Endothelial cell of umbilical vein (primary cell): Measurements from ENCODE around the gene TMED5. TPM values are rescaled to one million over a fixed set of nuclear protein-coding genes. Genes with fewer than 3 reads are reported as not detected.

ENCODE experiments used
- BruUV-seq: library from RNA; stranded (reverse); fragments of 400-500 nt; replicated peaks from 2 replicates; lab custom pipeline; 2021; lab: Mats Ljungman, UMichigan
- CTCF ChIA-PET: fragments of 300-600, 350-600 bp; sonication (Branson Sonifier 250); formaldehyde crosslinking; loops from one replicate; lab custom pipeline; 2021; ENCODE audit warnings: antibody characterized with exemption, inconsistent platforms; lab: Charles Lee
- POLR2A ChIA-PET: fragments of 300-600, 350-600 bp; sonication (Branson Sonifier 250); formaldehyde crosslinking; loops from one replicate; lab custom pipeline; 2021; ENCODE audit warnings: antibody characterized with exemption, inconsistent platforms; lab: Charles Lee
- DNase-seq: peaks from one replicate; pipeline ENCODE4 v3.0.0-alpha.2; 2011; ENCODE audit warnings: low read depth, low spot score
- FAIRE-seq: peaks from 2 replicates; lab custom pipeline; 2011; peaks lifted over from hg19 to GRCh38; lab: Jason Lieb, UNC
- H2AFZ ChIP-seq: 2 replicates; pipeline ENCODE4 v1.6.0; 2012; ENCODE audit warnings: low read depth, low read length, control low read depth, inconsistent platforms
- H3K27ac ChIP-seq: 2 replicates; pipeline ENCODE4 v1.5.1; 2011; ENCODE audit warnings: low read depth, mild to moderate bottlenecking, control low read depth, low read length, moderate library complexity; ENCODE audit not compliant: insufficient read depth
- H3K27me3 ChIP-seq, 2 experiments: 2 replicates each; pipeline versions ENCODE4 v1.6.0 to v1.6.1; 2011; ENCODE audit warnings: low read length in 2 of 2, mixed read lengths in 1 of 2; ENCODE audit not compliant: control insufficient read depth in 2 of 2, insufficient read depth in 2 of 2
- H3K36me3 ChIP-seq, 2 experiments: 2 replicates in 1 of 2; 3 replicates in 1 of 2; pipeline ENCODE4 v1.5.1; 2011; ENCODE audit warnings: low read length in 2 of 2, mild to moderate bottlenecking in 1 of 2, moderate library complexity in 1 of 2; ENCODE audit not compliant: control insufficient read depth in 2 of 2, insufficient read depth in 2 of 2; ENCODE audit errors: extremely low read depth in 1 of 2
- H3K4me1 ChIP-seq: 3 replicates; pipeline ENCODE4 v1.5.1; 2011; ENCODE audit warnings: mild to moderate bottlenecking, low read length; ENCODE audit not compliant: control insufficient read depth, insufficient read depth; ENCODE audit errors: extremely low read depth
- H3K4me2 ChIP-seq: 2 replicates; pipeline ENCODE4 v1.6.1; 2011; ENCODE audit warnings: low read length, control low read depth, mixed read lengths; ENCODE audit not compliant: insufficient read depth
- H3K4me3 ChIP-seq, 3 experiments: fragments of 200-600 bp in 1 of 3; sonication (generic), shearing (Covaris generic) in 1 of 3; replicated peaks in 1 of 3; 2 replicates each; pipeline ENCODE4 v1.5.1; 2011 to 2016; ENCODE audit warnings: control low read depth in 3 of 3, low read length in 3 of 3, mild to moderate bottlenecking in 2 of 3, inconsistent platforms in 1 of 3, low read depth in 1 of 3, moderate library complexity in 1 of 3; ENCODE audit not compliant: insufficient read depth in 1 of 3
- H3K79me2 ChIP-seq: 2 replicates; pipeline ENCODE4 v1.6.0; 2012; ENCODE audit warnings: low read length, inconsistent platforms; ENCODE audit not compliant: control insufficient read depth, insufficient read depth
- H3K9ac ChIP-seq: replicated peaks from 2 replicates; pipeline ENCODE3; 2011; ENCODE audit warnings: low read length, control low read depth; ENCODE audit not compliant: insufficient read depth; ENCODE audit errors: extremely low read depth
- H3K9me1 ChIP-seq: replicated peaks from 3 replicates; pipeline ENCODE4 v1.6.0; 2011; ENCODE audit warnings: mild to moderate bottlenecking, low read length; ENCODE audit not compliant: control insufficient read depth, insufficient read depth; ENCODE audit errors: extremely low read depth
- H3K9me3 ChIP-seq: replicated peaks from 2 replicates; pipeline ENCODE4 v1.5.1; 2012; ENCODE audit warnings: low read length, inconsistent platforms; ENCODE audit not compliant: control insufficient read depth, insufficient read depth
- H4K20me1 ChIP-seq: replicated peaks from 2 replicates; pipeline ENCODE3; 2011; ENCODE audit warnings: mild to moderate bottlenecking, low read length; ENCODE audit not compliant: control insufficient read depth, insufficient read depth; ENCODE audit errors: extremely low read depth
- FOS ChIP-seq: IDR thresholded peaks from 2 replicates; pipeline ENCODE4 v1.6.1; 2011; ENCODE audit warnings: mild to moderate bottlenecking, low read length, moderate library complexity, borderline replicate concordance; ENCODE audit not compliant: insufficient read depth
- GATA2 ChIP-seq: IDR thresholded peaks from 2 replicates; pipeline ENCODE4 v1.7.0; 2011; ENCODE audit warnings: low read depth, mild to moderate bottlenecking, moderate library complexity, mixed read lengths, low read length; ENCODE audit not compliant: insufficient read length, insufficient read depth
- JUN ChIP-seq: IDR thresholded peaks from 2 replicates; pipeline ENCODE4 v1.6.1; 2011; ENCODE audit warnings: borderline replicate concordance, low read depth; ENCODE audit not compliant: insufficient read length, insufficient read depth
- MAX ChIP-seq: IDR thresholded peaks from 2 replicates; pipeline ENCODE4 v1.6.1; 2011; ENCODE audit not compliant: insufficient read depth, insufficient read length
- MYC ChIP-seq: IDR thresholded peaks from one replicate; pipeline ENCODE4 v1.6.1; 2011; ENCODE audit warnings: mild to moderate bottlenecking, low read depth, low read length
- POLR2A ChIP-seq: IDR thresholded peaks from 2 replicates; pipeline ENCODE4 v1.6.1; 2012; ENCODE audit warnings: low read depth, mild to moderate bottlenecking, control low read depth, low read length
- dilution Hi-C: fragments of 300-500 bp; cut with MboI; formaldehyde crosslinking; loops from one replicate; pipeline ENCODE4 v1.15.0; 2019; ENCODE audit warnings: low sequenced_read_pairs; ENCODE audit not compliant: extremely low pct_ligation_motif_present
- intact Hi-C: fragments of 100-400 bp; cut with micrococcal nuclease; formaldehyde crosslinking; loops from one replicate; pipeline ENCODE4 v1.10.0; 2022
- polyA plus RNA-seq, 4 experiments: library from polyadenylated mRNA; depleted of rRNA in 3 of 4; stranded (reverse) in 3 of 4; unstranded in 1 of 4; fragments of >200 nt; gene quantifications; 2 replicates each; pipeline versions ENCODE4 v1.2.1 to v1.2.3, GENCODE V29; 2011 to 2012; ENCODE audit warnings: missing spikeins in 1 of 4
- total RNA-seq: library from RNA; stranded (reverse); gene quantifications from 2 replicates; pipeline ENCODE4 v1.2.3, GENCODE V29; 2021

Gene TMED5
- total and polyA plus RNA-seq, 2 donors (not counting 3 experiments of a cell fraction or from before 2014, with no cell fraction given), result 24.2 to 51.2 TPM

GRCh38 chr1:93123201-93123783 lies 56.9 kb downstream of the TMED5 start:
- no peaks in the 10 kb centered on the region for H3K27me3 ChIP-seq
- POLR2A ChIA-PET, result interaction anchor here (0.6 kb wide), 2 partner anchors 56 to 1292 kb away, joined by 4 to 8 read pairs; no protein-coding TSS in a partner anchor
- no peaks in the 10 kb centered on the region for H4K20me1 ChIP-seq
- peak overlapping the region; percentile 23 for H3K27ac ChIP-seq
- no peak for FAIRE-seq
- H3K9me3 ChIP-seq, result no peaks in the 10 kb centered on the region
- H3K9me1 ChIP-seq, result no peaks in the 10 kb centered on the region
- peak overlapping the region; percentile 42 for H3K4me2 ChIP-seq
- BruUV-seq, result no TSS peak
- H3K79me2 ChIP-seq, result no peaks in the 10 kb centered on the region
- CTCF ChIA-PET, result interaction anchor here (0.6 to 1.3 kb wide), 6 partner anchors 9 to 408 kb away, joined by 3 to 5 read pairs (median 3); partner anchors contain the start of gene MTF2
- peak; percentile 72 for DNase-seq
- H3K4me1 ChIP-seq, result peaks cover 11% of the 10 kb centered on the region
- TF ChIP-seq FOS, result peak; percentile 54
- no peak for TF ChIP-seq MYC
- no peak for TF ChIP-seq GATA2
- no peak for TF ChIP-seq MAX
- no peak overlapping the region for H2AFZ ChIP-seq
- intact Hi-C loops (no loop called here), dilution Hi-C loops (no loop called here)
- no peak overlapping the region for H3K4me3 ChIP-seq
- peak overlapping the region; percentile 3 for H3K9ac ChIP-seq
- H3K36me3 ChIP-seq, result peaks cover 1 to 17% of the 10 kb centered on the region in 2 experiments

- no peak overlapping the region for H3K9ac ChIP-seq
- no TSS peak for BruUV-seq
- peaks cover 11% of the 10 kb centered on the region for H3K4me1 ChIP-seq
- no peak overlapping the region for H3K4me2 ChIP-seq
- dilution Hi-C loops, result no loop called here
- ChIA-PET POLR2A (no interaction called here), CTCF (interaction anchor here (0.9 to 1.4 kb wide), 3 partner anchors 10 to 41 kb away, joined by 3 to 4 read pairs (median 3); partner anchors contain the start of gene MTF2)
- H2AFZ ChIP-seq, result no peak overlapping the region
- FAIRE-seq (no peak), DNase-seq (no peak)
- no peak for TF ChIP-seq POLR2A
- TF ChIP-seq MAX, result no peak
- TF ChIP-seq JUN, result no peak
- H4K20me1 ChIP-seq, result no peaks in the 10 kb centered on the region
- no peaks in the 10 kb centered on the region for H3K27me3 ChIP-seq
- H3K79me2 ChIP-seq, result no peaks in the 10 kb centered on the region
- H3K9me3 ChIP-seq, result no peaks in the 10 kb centered on the region
- H3K27ac ChIP-seq, result no peak overlapping the region
- H3K4me3 ChIP-seq, result no peak overlapping the region
- H3K9me1 ChIP-seq, result no peaks in the 10 kb centered on the region
- intact Hi-C loops, result no loop called here
- peaks cover 4 to 15% of the 10 kb centered on the region in 2 experiments for H3K36me3 ChIP-seq
Measured at GRCh38 chr1:93120614-93121013, 59.6 kb downstream of the TMED5 start.
